Stimulated activated CD4-positive, alpha-beta T cell treated with anti-CD3 and anti-CD28 coated beads, Interleukin-4, amount 100 ng/mL, for 24 hours (primary cell): ENCODE results near the gene NMS.

Experiments
- DNase-seq: peaks from one replicate; pipeline ENCODE4 v3.0.0-alpha.2; 2020

NMS gene

GRCh38 chr2:100494712-100495111, 24.4 kb downstream of the NMS start:
- DNase-seq = no peak

- no peak for DNase-seq
Observed at GRCh38 chr2:100502782-100503181, 32.5 kb downstream of the NMS start.

GRCh38 chr2:100504542-100504941, 34.3 kb downstream of the NMS start:
- DNase-seq = no peak

GRCh38 chr2:100509066-100509465, 38.8 kb downstream of the NMS start:
- DNase-seq = no peak

GRCh38 chr2:100513650-100514049, 43.4 kb downstream of the NMS start:
- no peak for DNase-seq

GRCh38 chr2:100517556-100517955, 47.3 kb downstream of the NMS start:
- no peak for DNase-seq

GRCh38 chr2:100518801-100519200, 48.5 kb downstream of the NMS start:
- no peak for DNase-seq

- DNase-seq = no peak
Observed at GRCh38 chr2:100520224-100520623, 49.9 kb downstream of the NMS start.

- DNase-seq = no peak
Observed at GRCh38 chr2:100522430-100522829, 52.1 kb downstream of the NMS start.

GRCh38 chr2:100524331-100524730, 54.0 kb downstream of the NMS start:
- no peak for DNase-seq

- no peak for DNase-seq
Observed at GRCh38 chr2:100526868-100527267, 56.6 kb downstream of the NMS start.

- no peak for DNase-seq
Observed at GRCh38 chr2:100527440-100528015, 57.2 kb downstream of the NMS start.

GRCh38 chr2:100529176-100529575, 58.9 kb downstream of the NMS start:
- DNase-seq = no peak

- DNase-seq = no peak
Observed at GRCh38 chr2:100529900-100530299, 59.6 kb downstream of the NMS start.
